Pulmonary artery endothelial cell (primary cell): Measurements from ENCODE around the gene TVP23A. TPM values are rescaled to one million over a fixed set of nuclear protein-coding genes. Genes with fewer than 3 reads are reported as not detected.

Experiments used
- DNase-seq: peaks from one replicate; pipeline ENCODE4 v3.0.0-alpha.2; 2011; ENCODE audit warnings: low read depth, low spot score
- total RNA-seq: library from RNA; depleted of rRNA; stranded (reverse); fragments of >200 nt; gene quantifications from 2 replicates; pipeline ENCODE4 v1.2.3, GENCODE V29; 2014

Gene TVP23A
- not detected in 2 replicates for total RNA-seq

DNA sequence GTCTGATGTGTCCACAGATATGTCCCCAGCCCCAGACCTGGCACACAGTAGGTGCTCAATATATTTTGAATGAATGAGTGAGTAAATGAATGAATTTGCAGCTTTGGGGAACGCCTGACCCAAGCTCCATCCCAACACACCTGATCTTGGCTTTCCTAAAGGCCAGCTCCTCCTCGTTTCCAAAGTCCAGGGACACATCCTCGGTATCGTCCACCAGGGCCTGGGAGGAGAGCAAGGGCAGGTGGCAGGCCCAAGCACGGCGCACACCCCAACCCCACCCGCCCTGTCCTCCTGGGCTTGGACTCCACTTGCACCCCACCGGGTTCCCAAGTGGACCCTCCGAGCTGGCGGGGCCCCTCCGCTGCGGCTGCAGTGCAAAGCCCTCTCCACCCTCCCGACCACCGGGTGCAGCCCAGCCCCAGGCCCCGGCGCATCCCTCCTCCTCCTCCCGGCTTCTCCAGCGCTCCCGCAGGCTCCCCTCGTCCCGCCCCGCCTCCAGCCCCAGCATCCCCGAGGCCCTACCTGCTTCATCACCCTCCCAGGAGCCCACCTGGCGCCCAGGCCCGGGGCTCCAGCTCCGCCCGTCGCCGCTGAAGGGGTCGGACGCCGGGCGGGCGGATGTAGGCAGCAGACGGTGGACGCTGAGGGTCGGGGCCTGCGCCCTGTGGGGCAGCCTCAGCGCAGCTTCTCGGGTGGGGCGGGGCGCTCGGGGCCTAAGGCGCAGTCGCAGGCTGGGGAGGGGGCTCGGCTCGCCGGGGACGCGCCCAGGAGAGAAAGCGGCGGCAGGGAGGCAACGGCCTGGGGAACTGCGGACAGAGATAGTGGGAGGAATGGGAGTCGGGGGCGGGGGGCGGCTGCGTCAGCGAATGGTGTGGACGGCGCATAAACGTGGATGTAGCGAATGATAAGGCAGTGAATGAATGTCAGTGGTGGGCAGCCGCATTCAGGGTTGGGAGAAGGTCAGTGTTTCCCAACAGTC lies at the start of gene TVP23A:
Gene TVP23A (minus strand): TSS at position 832 of the 979 bp plus-strand sequence. CDS start 301 bp downstream, at position 531.
- no peak for DNase-seq

GRCh38 chr16:10868104-10868595 lies 49.6 kb upstream of the TVP23A start:
- DNase-seq = no peak

GRCh38 chr16:10867199-10867598 lies 48.6 kb upstream of the TVP23A start:
- no peak for DNase-seq

GRCh38 chr16:10865991-10866966 lies 47.7 kb upstream of the TVP23A start:
- DNase-seq = no peak

GRCh38 chr16:10862438-10862837 lies 43.8 kb upstream of the TVP23A start:
- no peak for DNase-seq

GRCh38 chr16:10859658-10860057 lies 41.1 kb upstream of the TVP23A start:
- no peak for DNase-seq

DNA sequence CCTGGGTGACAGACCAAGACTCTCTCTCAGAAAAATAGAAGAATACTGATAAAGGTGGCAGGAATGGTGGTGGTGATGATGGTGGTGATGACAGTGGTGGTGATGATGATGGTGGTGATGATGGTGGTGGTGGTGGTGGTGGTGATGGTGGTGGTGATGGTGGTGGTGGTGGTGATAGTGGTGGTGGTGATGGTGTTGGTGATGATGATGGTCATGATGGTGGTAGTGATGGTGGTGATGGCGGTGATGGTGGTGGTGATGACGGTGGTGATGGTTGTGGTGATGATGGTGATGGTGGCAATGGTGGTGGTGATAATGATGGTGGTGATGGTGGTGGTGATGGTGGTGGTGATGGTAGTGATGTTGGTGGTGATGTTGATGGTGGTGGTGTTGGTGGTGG lies 40.4 kb upstream of the TVP23A start:
- DNase-seq = no peak

GRCh38 chr16:10858203-10858602 lies 39.6 kb upstream of the TVP23A start:
- no peak for DNase-seq

DNA sequence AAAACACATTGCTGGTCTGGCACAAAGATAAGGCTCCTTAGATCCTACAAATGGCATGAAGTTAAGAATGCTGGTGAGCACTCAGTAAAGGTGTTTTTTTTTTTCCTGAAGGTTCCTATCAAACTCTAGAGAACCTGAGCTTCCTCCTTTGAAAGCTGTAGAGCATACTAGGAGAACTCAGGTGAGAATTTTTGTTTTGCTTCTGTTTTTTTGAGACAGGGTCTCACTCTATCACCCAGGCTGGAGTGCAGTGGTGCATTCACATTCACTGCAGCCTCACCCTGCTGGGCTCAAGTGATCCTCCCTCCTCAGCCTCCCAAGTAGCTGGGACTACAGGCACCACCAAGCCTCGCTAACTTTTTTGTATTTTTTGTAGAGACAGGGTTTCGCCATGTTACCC lies 37.4 kb upstream of the TVP23A start:
- no peak for DNase-seq

GRCh38 chr16:10852948-10853347 lies 34.4 kb upstream of the TVP23A start:
- DNase-seq = no peak

DNA sequence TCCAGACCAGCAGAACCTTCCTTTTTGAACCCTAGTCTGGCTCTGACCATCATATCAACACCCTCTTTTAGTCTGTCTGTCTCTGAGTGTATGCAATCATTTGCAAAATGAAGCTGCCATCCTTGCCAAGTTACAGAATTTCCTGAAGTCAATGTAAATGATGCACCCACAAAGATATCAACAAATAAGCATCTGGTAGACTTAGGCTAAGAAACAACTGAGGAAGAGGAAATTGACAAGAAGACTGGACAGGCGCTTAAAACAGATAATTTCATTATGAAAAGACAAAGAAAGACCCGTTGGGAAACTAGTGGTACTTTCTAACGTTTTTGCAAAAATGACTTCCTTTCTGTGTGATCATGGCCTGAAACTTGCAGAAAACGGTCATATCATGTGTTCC lies 33.7 kb upstream of the TVP23A start:
- DNase-seq = no peak

GRCh38 chr16:10851512-10851911 lies 32.9 kb upstream of the TVP23A start:
- DNase-seq = no peak

DNA sequence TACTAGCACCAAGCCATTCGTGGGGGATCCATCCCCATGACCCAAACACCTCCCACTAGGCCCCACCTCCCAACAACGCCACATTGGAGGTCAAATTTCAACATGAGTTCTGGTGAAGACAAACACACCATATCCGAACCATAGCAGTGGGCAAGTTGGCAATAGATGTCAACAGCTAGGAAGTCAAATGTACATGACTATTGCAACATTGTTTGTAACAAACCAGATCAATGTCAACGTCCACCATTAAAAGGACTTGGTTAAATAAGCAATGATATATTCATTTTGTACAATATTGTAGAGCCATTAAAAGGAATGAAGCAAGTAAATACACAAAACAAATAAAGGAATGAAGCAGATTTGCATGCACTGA lies 31.9 kb upstream of the TVP23A start:
- no peak for DNase-seq

- DNase-seq = no peak
Observed at GRCh38 chr16:10849736-10850477, 31.3 kb upstream of the TVP23A start.

- DNase-seq = no peak
Observed at GRCh38 chr16:10847176-10847575, 28.6 kb upstream of the TVP23A start.

GRCh38 chr16:10846213-10846998 lies 27.8 kb upstream of the TVP23A start:
- DNase-seq = no peak

GRCh38 chr16:10840703-10841102 lies 22.1 kb upstream of the TVP23A start:
- DNase-seq = no peak

- DNase-seq = no peak
Observed at GRCh38 chr16:10839279-10839666, 20.7 kb upstream of the TVP23A start.

DNA sequence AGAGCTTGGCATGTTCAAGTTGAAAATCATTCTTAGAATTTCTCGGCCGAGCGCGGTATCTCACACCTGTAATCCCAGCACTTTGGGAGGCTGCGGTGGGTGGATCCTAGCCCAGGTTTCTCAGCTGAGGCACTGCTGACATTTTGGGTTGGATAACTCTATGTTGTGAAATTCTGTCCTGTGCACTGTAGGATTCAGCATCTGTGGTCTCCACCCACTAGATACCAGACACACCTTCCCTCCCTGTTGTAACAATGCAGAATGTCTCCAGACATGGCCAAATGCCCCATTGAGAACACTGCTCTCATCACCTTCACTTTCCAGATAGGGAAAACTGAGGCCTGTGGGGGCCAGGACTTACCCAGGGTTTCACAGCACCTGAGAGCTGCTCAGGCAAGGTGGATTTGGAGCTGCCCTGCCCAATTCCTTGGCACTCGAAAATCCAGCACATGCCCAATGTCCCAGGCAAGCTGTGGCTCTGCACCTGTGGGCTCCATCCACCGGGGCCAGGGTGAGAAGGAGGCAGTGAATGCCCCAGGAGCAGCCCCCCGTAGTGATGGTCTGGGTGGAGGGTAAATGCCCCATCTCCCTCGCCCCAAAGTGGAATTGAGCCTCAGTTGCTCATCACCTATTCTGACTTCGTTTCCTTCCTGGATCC lies 20.2 kb upstream of the TVP23A start:
- DNase-seq = no peak
